NCI-H2029 treated with DMSO at 0.1 percent for 48 hours (cell line): ENCODE data around the gene SENP5.

ENCODE experiments used
- DNase-seq: peaks from one replicate; lab custom pipeline; 2025; lab: John Stamatoyannopoulos, UW

SENP5 gene

GRCh38 chr3:196883361-196883760 is 15.6 kb downstream of the SENP5 start:
- no peak for DNase-seq

GRCh38 chr3:196886144-196886543 is 18.4 kb downstream of the SENP5 start:
- DNase-seq = no peak

DNA sequence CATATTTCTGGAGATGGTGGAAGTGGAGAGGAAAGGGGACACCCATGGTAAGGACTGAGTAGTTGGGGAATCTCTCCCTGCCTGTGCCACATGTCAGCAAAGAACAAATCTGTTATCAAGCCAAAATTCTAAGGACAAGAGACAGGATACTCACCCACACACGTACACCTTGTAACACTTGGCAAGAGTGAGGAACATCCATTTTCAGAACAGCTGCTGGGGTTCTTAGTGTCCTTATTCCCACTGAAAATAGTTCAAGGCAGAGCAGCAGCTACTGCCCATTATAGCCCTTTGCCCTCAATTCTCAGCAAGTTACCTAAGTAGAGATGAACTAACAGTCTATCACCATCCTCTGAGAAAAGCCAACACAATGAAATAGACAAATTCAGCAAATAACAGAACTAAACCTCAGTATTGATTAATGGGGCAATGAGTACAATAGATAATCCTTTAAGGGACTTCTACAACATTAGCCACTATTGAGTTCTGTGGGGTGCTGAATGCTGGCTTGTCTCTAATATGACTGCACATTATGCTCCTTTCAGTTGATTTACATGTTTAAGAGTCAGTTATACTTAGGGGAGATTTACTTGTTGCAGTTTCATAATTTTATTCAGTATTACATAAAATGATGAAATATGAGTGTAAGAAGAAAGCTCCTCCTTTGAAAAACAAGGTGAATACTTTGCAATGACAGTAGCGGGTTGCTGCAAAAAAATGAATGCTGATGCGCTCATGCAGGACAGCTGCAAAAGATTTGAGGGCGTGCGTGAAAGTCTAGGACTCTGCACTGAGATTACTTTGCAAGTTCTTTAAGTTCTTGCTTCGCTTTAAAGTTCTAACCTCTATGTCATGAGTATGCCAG is 22.4 kb downstream of the SENP5 start:
- no peak for DNase-seq

DNA sequence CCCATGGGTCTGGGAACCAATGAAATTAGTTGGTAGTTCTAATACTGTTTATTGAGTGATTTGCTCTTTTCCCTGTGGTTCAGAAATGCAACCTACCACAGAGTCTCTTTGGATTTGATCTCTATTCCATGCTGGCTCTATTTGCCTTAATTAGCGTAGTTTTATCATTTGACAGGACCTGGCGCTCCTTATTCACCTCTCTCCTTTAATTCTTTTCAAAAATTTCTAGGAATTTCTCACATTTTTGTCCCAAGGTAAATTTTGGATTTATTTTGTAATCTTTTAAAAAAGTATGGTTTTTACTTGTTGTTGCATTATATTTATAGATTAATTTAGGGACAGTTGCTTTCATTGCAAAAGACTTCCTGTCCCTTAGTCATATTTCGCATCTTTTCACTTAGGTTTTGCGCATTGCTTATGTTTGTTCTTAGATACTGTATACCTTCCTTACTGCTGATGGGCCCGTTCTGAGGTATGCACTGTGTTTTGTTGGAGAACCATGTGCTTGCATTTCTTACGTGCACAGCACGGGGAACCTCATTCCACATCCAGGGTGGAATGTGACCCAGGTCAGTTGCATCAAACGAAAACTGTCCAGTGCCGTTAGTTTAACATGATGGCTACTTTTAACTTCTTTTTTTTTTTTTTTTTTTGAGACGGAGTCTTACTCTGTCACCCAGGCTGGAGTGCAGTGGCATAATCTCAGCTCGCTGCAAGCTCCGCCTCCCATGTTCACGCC is 27.0 kb downstream of the SENP5 start:
- no peak for DNase-seq

DNA sequence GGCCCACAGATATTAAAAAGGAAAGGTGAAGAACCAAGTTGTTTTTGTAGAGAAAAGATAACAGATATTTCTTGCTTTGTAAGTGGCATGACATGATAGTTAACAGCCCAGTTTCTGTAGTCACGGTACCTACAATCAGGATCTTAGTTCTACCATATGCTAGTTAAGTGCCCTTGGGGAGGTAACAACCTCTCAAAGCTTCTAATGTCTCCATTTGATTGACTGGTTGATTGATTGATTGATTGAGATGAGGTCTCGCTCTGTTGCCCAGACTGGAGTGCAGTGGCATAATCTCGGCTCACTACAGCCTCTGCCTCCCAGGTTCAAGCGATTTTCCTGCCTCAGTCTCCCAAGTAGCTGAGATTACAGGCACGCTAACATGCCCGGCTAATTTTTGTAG is 28.5 kb downstream of the SENP5 start:
- DNase-seq = no peak

GRCh38 chr3:196901768-196902167 is 34.0 kb downstream of the SENP5 start:
- no peak for DNase-seq

- DNase-seq = no peak
Measured at GRCh38 chr3:196902296-196902695, 34.6 kb downstream of the SENP5 start.

DNA sequence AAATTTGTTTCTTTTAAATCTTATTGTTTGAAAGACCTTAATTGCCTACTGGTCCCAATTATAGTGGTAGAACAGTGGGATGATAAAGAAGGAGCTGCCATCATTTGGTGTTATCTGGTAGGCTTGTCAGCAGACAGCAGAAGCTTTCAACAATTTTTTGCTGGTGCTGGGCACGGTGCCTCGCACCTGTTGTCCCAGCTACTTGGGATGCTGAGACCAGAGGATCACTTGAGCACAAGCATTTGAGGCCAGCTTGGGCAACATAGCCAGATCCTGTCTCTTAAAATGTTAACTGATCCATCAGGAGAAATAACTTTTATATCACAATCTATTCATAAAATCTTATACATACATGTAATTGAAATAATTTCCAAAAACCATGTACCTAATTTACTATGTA is 36.0 kb downstream of the SENP5 start:
- no peak for DNase-seq

DNA sequence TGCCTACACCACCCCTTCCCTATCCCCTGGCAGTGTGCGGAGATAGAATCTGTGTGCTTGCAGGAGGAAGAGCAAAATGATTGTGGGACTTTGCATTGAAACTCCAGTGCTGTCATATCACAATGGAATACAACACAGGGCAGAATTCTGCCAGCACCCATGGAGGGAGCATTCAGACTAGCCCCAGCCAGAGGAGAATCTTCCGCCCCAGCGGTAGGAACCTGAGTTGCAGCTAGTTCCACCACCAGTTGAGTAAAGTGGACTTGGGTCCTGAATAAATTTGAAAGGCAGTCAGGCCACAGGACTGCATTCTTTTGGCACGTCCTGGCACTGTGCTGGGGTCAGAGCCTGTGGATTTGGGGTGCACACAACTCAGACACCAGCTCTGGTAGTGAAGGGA is 47.1 kb downstream of the SENP5 start:
- DNase-seq = no peak

- DNase-seq = no peak
Measured at GRCh38 chr3:196915375-196915774, 47.7 kb downstream of the SENP5 start.

DNA sequence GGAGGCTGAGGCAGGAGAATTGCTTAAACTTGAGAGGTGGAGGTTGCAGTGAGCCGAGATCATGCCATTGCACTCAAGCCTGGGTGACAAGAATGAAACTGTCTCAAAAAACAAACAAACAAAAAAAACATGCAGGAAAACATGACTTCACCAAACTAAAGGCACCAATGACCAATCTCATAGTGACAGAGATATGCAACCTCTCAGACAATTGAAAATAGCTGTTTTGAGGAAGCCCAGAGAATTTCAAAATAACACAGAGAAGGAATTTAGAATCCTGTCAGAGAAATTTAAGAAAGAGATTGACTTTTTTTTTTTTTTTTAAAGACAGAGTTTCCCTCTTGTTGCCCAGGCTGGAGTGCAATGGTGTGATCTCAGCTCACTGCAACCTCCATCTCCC is 48.5 kb downstream of the SENP5 start:
- DNase-seq = no peak

GRCh38 chr3:196916995-196917394 is 49.3 kb downstream of the SENP5 start:
- DNase-seq = no peak

GRCh38 chr3:196918968-196919367 is 51.2 kb downstream of the SENP5 start:
- DNase-seq = no peak

GRCh38 chr3:196920733-196921132 is 53.0 kb downstream of the SENP5 start:
- DNase-seq = no peak

GRCh38 chr3:196927571-196928453 is 60.1 kb downstream of the SENP5 start:
- DNase-seq = no peak

GRCh38 chr3:196931157-196931556 is 63.4 kb downstream of the SENP5 start:
- DNase-seq = no peak

DNA sequence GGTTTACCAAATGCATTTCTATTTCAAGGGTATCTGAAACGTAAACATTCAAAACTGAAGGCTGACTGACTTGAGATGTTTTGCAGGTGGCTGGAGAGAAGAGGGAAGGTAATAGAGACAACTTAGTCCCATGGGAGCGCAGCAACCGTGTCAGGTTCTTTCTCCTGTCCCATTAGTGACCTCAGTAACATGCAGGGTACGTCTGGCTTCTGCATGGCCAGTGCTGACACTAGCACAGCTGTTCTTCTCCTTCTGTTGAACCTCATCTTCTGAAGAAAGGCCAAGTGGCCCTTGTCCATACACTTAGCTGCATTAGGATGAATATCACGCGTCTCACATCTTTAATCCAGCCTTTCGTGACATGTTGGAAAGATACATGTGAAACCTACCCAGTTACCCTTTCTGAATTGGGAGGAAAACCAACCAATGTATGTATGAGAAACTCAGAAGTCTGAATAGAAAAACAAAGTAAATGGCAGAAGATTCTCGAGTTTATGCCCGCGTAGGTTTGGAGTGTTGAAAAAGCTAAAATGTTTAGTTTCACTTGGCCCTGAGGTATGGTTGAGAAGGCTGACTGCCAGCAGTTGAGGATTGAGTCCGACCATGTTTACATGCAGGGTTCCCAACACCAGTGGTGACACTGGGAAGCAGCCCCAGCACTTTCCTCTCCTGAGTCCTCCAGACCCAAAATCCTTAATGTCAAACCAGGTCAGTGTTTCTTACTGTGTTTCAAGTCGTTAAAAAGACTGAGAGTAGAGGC is 64.3 kb downstream of the SENP5 start:
- no peak for DNase-seq

DNA sequence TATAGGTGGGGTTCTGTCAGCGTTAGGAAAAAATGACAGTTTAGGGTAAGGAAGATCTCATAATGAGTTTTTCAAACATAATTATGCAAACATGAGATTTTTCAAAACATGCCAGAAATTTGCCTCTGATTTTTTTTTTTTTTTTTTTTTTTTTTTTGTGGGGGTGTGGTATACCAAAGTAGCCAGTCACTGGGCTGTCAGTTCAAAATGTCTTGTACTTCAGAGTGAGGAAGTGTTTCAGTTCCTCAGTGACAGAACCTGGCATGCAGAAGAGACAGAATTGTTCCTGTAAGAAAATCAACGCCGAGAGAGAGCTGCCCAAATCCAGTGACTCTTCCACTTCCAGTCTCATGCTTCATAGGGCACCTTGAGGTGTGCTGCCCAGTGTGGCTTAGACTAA is 64.9 kb downstream of the SENP5 start:
- no peak for DNase-seq

- no peak for DNase-seq
Measured at GRCh38 chr3:196936288-196936687, 68.6 kb downstream of the SENP5 start.

- DNase-seq = no peak
Measured at GRCh38 chr3:196938124-196938523, 70.4 kb downstream of the SENP5 start.

DNA sequence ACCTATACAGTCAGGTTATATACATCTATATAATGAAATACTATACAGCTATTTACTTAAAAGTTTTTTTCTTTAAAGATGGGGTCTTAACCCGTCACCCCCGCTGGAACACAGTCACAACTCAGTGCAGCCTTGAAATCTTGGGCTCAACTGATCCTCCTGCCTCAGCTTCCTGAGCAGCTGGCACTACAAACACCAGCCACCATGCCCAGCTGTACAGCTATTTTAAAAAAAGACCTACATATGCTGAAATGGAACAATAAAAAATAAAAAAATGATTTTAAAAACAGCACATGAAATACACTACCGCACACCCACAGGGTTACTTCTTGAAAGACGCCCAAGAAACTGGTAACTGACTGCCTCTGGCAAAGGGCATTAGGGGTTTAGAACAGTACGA is 70.9 kb downstream of the SENP5 start:
- no peak for DNase-seq
